Stimulated activated CD8-positive, alpha-beta memory T cell treated with anti-CD3 and anti-CD28 coated beads, Interleukin-4, amount 100 ng/mL, for 1 hour (primary cell): ENCODE results near the gene IFITM2.
"Not testable (repeated sequence)": the region's sequence is repeated elsewhere in the genome, so short reads cannot be mapped to it uniquely, and the experiment has no call there.

ENCODE experiments used
- DNase-seq, 2 donors: peaks; one replicate each; pipeline ENCODE4 v3.0.0-alpha.2; 2020; ENCODE audit warnings: low read depth in 2 of 2, low spot score in 1 of 2

Gene IFITM2

GRCh38 chr11:281486-282161 is 26.0 kb upstream of the IFITM2 start:
- no peak for DNase-seq

GRCh38 chr11:282171-282570 is 25.4 kb upstream of the IFITM2 start:
- DNase-seq: no peak

- no peak for DNase-seq
These were observed 24.8 kb upstream of the IFITM2 start for GRCh38 chr11:282630-283360.

GRCh38 chr11:283405-284104 is 24.1 kb upstream of the IFITM2 start:
- DNase-seq: no peak

- DNase-seq: no peak
These were observed 23.3 kb upstream of the IFITM2 start for GRCh38 chr11:284105-285020.

GRCh38 chr11:285021-285893 is 22.4 kb upstream of the IFITM2 start:
- no peak for DNase-seq

GRCh38 chr11:285894-286220 is 21.8 kb upstream of the IFITM2 start:
- no peak for DNase-seq

GRCh38 chr11:286977-287820 is 20.4 kb upstream of the IFITM2 start:
- not testable (repeated sequence) for DNase-seq

GRCh38 chr11:287821-288477 is 19.7 kb upstream of the IFITM2 start:
- no peak for DNase-seq

- DNase-seq: no peak
These were observed 18.9 kb upstream of the IFITM2 start, which contains the start of gene PGGHG for GRCh38 chr11:288478-289397. TSS of gene PGGHG (plus strand) at chr11:289126. CDS start at chr11:289817, 691 bp downstream.

- no peak for DNase-seq
These were observed 18.3 kb upstream of the IFITM2 start for GRCh38 chr11:289398-289711.

- no peak for DNase-seq
These were observed 17.6 kb upstream of the IFITM2 start for GRCh38 chr11:289712-290620.

GRCh38 chr11:290621-291231 is 16.9 kb upstream of the IFITM2 start:
- DNase-seq: no peak

- DNase-seq: no peak
These were observed 16.1 kb upstream of the IFITM2 start for GRCh38 chr11:291281-292210.
